HG03439 (cell line): Measurements from ENCODE around the gene CENPX.

Experiments used
- ATAC-seq: cut with Tn5 transposase; IDR thresholded peaks from one replicate; pipeline ENCODE4 v1.9.1; 2021; ENCODE audit warnings: mild to moderate bottlenecking, moderate library complexity; ENCODE audit not compliant: unreplicated experiment

Gene CENPX

DNA sequence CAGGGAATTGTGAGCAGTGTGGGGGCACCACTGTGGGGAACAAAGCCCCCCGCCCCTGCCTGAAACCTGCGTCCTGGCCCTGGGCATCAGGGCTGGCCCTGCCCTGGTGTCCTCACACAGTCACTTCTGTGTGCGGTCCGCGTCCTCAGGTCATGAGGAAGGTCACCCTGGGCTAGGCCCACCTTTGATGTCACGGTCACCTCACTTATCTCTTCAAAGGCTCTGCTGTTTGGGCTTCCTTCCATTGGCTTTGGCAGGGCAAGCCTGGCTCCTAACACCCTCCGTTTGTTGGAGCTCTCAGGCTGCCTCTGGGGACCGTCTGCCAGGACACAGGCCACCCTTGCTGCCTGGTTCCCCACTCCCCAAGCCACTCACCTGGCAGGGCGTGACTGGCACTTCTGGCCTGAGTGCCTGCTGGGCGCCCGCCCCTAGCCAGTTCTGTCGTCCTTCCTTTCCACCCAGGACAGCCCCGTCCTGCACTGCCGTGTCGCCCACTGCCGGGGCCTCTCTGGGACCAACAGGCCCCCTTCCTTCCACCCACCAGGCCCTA is 8.8 kb downstream of the CENPX start:
- ATAC-seq = no peak

DNA sequence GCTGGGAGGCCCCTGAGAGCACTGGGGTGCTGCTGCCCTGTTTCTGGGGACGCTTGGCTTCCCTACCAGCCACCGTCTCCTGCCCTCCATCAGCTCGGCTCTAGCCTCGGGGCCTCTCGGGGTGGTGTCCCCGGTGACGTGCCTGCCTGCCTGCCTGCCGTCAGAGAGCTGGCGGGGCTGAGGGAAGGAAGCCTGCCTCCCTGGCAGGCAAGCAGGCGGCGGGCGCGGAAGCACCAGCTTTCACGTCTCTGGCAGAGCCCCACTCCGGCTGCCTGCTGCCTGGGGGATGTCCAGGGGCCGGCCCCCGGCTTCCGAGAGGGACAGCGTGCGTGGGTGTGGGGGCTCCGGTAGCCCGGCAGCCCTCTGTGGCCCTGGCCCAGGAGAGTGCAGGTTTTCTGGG is 9.3 kb downstream of the CENPX start:
- no peak for ATAC-seq

DNA sequence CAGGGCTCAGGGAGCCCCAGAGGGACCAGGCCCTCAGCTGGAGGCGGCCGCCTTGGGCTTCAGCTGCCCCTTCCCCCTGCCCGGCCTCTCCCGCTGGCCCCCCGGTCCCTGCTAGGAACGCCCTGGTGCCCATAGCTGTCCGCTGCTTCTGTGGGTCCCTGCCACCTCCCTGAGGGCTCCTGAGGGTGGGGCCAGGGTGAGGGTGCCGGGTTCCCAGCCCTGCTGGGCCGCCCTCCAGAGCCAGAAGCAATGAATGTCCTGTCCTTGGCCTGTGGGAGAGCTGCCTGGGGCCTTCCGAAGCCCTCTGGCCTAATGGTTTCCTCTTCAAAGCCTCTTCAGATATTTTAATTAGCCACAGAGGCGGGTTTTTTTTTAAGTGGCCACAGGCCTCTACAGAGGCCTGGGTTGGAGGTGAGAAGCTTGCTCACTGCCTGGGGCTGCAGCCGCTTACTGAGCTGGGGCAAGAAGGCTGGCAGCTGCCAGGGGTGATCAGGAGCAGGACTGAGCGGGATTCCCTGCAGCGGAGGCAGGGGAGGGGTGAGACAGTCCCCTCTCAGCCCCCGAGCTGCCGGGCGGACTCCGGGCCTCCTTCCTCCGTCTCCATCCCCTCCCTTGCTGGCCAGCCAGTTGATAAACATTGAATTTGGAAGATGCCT is 9.9 kb downstream of the CENPX start:
- ATAC-seq = no peak

DNA sequence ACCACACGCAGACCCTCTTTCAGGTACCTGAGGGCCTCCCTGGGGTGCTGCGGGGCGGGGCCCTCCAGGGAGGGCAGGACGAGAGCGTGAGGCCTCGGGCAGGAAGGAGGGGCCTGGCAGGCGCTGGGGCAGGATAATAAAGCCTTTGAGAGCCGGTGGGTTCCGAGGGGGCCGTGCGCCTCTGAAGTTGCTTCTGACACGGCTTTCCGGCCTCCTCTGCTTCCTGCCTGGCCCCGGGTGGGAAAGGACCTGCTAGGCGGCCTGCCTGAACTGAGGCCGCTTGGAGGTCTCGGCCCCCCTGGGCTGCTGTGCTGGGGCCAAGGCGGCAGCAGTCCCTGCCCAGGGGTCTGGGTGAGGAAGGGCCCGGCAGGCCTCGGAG is 10.4 kb downstream of the CENPX start:
- ATAC-seq = no peak

DNA sequence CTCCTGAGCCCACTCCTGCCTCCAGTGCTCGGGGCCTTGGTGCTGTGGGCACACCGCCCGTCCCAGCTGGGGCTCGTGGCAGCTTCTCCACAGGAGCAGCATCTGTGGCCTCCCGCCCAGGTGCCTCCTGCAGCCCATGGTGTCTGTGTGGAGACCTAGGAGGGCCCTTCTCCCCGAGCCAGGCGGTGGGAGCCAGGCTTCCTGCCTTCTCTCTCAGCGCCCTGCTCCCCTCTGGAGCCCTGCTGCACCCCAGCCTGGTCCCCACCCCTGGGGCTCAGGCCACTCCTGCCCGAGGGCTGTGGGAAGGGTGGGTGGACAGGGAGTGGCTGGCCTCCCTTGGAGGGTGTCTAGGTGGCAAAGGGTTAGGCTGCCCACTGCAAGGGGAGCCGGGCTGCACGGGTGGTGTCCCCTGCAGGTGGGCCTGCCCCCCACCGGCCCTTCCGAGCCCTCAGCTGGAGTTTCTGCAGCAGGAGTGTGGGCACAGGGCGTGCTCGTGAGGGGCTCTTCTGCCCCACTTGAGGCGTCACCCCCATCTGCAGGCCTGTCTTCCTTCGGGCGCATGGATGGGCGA is 11.0 kb downstream of the CENPX start:
- no peak for ATAC-seq

DNA sequence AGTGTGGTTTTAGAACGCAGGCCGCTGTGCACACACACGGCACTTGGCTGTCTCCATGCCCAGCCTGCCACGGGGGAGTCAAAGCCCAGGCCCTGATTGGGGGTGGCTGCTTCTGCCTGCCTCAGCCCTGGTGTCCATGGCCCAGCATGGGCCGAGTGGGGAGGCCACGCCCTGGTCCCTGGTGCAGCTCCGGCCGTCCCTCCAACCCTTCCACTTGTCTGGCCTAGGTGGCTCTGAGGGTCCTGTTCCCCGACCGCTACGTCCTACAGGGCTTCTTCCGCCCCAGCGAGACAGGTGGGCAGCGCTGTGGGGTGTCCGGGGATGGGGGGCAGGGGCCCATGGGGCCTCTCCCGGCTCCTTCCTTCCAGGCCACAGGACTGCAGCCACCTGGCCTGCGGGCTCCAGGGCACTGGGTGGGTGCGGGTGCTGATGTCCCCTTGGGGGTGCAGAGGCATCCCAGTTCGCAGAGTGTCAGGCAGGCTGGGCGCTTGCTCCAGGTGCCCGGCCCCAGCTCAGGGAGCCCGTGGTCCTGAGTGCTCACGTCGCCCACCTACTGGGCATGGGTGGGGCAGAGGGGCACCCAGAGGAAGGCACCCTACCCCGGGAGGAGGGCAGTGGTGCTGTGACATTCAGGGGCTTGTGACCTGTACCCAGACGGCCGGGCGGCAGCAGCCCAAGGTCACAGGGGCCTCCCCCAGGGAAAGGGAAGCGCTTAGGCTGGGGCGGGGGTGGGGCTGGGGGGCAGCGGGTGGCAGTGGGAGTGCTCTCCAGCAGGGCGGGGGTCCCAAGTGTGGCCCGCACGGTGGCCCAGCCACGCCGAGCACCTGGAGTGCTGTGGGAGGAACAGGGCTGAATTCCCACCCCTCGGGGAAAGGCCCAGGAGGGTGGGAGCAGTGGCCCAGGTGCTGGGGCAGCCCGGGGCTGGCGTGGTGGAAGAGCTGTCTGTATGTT is 11.8 kb downstream of the CENPX start:
- ATAC-seq = no peak

DNA sequence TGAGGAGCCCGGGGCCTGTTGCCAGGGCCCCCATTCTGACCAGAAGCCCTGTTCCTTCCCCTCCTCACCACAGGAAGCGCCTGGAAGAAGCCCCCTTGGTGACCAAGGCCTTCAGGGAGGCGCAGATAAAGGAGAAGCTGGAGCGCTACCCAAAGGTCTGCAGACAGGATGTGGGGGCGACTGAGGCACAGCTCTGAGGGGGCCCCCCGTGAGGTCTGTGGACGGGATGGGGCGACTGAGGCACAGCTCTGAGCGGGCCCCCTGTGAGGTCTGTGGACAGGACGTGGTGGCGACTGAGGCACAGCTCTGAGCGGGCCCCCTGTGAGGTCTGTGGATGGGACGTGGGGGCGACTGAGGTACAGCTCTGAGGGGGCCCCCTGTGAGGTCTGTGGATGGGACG is 13.3 kb downstream of the CENPX start:
- ATAC-seq = no peak

DNA sequence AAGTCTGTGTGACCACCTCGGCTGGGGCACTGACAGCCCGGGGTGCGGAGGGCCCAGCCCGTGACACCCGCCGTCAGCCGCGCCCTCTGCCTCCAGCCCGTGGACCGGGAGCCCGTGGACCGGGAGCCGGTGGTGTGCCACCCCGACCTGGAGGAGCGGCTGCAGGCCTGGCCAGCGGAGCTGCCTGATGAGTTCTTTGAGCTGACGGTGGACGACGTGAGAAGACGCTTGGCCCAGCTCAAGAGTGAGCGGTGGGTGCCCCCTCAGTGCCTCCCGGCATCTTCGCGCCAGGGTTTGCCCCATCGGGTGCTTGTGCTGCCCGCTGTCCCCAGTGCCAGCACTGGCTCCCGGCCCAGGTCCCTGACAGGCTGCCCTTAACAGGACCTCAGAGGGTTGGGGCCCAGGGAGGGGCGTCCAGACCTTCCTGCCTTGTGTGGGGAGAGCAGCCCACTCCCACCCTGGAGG is 13.7 kb downstream of the CENPX start:
- ATAC-seq = no peak

DNA sequence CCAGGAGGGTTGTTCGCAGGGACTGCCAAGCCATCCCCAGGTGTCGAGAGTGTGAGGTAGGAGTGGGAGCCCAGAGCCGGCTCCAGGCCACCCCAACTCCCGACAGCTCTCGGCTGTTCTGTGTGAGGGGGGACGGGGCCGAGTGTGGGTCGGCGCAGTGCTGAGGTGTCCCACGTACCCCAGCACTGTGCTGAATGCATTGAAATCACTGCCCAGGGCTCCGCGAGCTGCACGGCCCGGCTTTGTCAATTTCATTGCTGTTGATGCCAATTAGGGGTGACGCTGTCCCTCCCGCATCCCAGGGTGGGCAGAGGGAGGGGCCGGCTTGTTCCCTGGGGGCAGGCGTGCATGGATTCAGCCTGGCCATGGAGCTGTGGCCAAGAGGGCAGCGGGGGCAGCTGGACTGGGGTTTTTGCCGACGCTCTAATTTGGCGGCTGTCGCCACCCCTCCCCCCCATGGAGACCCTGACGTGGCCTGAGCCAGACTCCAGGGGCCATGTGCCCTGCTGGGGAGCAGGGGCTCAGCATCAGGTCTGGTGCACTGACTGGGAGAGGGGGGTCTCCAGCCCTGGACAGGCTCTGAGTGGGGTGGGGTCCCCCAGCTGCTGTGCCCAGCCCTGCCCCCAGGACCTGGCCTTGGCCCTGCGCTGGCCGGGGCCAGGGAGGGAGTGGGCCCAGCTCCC is 14.3 kb downstream of the CENPX start:
- no peak for ATAC-seq

DNA sequence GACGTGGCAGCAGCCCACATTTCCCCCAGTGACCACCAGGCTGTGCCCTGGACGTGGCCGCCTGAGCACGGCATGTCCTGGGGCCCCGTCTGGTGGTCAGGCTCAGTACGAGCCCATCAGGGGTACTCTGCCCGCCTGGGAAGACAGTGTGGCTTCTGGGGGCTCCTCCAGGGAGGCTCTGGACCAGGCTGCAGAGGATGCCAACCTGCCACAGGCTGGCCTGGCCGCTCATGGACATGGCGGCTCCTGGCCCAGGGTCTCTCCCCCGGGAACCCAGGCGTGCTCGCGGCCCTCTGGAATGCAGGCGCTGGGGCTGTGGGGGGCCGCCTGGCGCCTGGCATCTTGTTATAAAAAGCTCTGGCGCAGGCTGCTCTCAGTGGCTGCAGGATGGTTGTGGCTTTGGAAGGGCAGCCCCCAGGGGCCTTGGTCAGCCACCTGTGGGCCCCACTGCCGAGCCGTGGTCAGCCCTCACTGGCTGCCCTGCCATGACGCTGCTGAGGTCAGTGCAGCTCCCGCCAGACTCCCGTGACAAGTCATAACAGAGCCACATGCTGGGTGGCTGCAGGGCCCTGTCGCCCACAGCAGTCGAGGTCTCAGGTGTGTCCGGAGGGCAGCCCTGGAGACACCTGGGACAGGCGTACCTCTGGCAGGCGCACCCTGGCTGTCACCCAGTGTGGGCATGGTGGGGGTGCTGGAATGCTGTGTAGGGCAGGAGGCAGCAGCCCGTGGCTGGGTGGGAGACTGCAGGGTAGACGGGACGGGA is 15.0 kb downstream of the CENPX start:
- no peak for ATAC-seq

DNA sequence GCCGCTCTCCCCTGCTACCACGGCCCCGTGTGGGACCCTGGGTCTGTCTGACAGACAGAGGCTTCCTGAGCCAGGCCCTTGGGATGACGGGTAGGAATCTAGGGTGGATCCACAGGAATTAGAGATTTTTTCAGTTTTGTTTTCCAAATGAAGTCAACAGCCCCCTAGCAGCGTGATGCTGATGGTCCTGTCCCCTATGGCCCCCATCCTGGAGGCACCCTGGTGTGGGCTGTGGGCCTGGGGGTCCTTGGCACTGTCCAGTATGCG is 15.5 kb downstream of the CENPX start:
- ATAC-seq = no peak

DNA sequence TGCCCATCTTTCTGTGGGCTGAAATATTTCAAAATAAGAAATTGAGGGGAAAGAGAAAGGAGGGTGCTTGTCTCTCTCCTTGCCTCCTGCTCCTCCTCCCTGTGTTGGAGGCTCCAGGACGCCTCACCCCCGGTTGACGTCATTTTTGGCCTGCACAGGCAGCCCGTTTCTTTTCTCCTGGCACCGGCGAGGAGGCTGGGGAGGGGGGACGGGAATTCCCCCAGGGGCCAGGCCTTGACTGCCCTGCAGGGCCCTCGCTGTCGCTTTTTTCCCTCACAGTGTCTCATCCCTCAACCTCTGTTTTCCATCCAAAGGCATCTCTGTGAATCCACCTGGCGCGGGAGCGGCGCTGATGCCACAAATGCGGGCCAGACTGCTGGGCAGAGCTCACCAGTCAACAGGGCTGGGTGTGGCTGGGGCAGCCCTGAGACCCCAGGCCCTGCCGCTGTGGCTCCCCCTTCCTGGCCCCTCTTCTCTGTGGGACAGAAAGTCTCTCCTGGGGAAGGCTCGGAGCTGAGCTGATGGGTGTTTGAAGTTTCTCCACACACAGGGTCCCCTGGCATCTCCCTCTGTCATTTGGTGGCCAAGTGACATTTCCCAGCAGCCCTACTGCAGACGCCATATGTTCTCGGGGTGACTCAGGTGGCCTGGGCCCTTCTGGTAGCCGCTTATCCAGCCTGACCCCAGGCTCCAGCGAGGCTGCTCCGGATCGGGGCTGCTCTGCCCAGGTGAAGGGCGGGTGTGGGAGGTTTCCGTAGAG is 16.0 kb downstream of the CENPX start:
- ATAC-seq = no peak

DNA sequence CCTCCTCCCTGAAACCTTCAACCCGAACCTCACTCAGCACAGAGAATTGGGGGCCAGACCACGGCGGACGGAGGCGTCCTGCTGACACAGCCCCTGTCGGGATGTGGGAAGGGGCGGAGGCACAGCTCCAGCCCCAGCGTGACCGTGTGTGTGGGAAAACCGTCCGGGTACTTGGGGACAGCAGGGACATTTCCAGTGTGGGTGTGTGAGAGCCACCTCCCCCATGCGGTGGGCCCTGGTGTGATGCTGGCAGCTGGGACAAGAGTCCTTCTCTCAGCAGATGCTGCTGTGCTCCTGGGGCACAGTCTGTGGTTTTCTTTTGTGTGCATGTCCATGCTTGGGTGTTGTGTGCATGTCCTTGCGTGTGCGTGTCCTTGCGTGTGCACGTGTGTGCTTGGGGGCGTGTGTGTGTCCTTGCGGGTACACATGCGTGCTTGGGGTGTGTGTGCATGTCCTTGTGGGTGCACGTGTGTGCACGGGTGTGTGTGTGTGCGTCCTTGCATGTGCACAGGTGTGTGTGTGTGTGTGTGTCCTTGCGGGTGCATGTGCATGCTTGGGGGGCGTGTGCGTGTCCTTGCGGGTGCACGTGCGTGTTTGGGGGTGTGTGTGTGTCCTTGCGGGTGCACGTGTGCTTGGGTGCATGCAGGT is 16.9 kb downstream of the CENPX start:
- no peak for ATAC-seq

DNA sequence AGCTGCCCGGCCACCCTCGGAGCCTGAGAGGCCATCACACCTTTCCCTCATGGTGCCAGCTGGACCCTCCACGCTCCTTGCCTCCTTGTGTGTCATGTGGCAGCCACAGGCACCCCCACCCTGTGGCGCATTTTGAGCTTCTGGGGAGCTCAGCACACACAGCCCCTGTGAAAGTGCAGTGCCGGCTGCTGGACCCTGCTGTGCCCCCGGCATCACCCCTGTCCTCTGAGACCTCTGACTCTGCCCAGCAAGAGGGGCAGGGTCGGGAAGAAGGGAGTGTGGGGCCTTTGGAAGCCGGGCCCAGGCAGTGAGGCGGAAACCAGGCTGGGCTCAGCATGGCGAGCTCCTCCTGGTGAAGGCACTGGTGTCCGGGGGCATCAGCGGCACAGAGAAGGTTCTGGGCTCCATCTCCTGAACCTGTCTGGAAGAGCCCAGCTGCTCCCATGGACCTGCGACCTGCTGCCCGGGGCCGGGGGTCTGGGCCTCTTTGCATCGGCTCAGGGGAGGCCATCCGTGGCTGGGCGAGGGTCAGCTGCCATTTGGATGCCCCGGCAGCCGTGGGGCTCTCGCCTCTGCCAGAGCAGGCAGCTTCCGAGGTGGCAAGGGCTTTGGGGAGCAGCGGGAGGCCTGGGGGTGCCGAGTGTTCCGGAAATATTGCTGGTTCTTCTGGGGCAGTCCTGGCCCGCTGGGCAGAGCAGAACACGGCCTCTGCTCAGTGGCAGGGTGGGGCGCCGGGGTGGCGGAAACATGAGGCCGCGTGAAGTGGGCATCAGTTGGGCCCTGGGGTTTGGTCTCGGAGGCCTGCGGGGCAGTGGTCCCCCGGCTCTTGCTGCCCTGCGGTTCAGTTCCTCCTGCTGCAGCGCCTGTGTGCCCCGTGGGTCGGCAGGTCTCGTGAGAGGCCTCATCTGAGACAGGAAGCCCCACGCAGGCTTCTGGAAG is 17.9 kb downstream of the CENPX start:
- ATAC-seq = no peak

DNA sequence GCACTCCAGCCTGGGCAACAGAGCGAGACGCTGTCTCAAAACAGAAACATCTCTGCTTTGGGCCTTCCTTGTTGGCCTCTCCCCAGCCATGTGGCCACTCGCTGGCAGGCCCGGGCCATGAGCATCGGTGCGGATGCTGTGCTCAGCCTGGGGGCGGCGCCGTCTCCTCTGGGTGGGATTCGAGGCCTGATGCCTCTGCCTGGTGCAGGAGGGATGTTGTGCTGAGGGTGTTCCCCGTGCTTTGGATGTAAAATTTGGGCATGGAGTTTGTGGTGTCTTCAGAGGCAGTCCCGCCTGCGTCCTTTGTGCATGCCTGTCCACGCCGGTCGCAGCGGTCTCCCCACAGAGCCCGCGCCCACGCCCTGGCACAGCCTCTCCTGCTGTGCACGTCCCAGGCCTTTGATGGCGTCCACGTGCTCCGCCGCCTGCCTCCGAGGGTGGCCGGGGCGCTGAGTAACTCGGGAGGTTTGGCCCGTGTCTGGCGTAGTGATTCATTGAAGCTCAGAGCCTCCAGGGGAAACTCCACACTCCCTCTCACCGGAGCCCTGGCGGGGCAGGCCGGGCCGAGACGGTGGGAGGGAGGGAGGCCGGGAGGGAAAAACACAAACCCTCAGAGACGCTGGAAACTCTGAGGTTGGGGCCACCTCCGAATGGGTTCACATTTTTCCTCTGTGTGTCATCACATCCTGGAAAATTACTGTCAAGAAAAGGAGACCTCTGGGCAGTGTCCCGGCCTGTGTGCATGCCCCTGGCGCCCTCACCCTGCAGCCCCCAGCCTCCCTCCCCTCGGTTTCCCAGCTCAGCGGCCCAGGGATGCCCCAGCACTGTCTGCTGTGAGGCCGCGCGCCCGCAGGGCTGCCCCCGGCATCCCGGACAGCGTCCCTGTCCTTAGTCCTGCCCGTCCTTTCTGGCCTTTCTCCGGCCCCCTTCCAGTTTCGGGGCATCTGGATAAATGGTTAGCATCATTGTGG is 19.0 kb downstream of the CENPX start:
- ATAC-seq = no peak

DNA sequence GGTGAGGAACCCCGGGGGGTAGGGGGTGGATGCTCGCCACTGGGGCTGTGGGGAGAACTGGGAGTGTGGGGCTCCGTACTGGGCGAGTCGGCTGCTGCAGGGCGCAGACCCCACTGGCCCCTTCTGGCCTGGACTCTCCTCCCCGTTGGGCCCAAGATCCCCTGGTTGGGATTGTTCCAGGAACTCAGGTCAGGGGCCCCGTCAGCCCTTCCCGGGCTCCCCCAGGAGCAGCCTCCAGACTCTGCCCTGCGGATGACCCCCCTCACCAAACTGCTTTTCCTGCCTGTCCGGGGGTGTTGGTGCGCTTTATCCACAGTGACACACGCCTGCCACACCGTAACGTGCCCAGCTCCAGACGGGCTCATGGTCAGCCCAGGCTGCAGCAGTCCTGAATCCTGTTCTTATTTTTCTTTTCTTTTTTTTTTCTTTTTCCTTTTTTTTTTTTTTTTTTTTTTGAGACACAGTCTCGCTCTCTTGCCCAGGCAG is 21.1 kb downstream of the CENPX start:
- ATAC-seq = no peak
